ENCODE results near the gene TUBA3E.
"Not testable (repeated sequence)": the region's sequence is repeated elsewhere in the genome, so short reads cannot be mapped to it uniquely, and the experiment has no call there.

The TUBA3E gene

GRCh38 chr2:130198343-130198742 is at the start of gene TUBA3E:
TUBA3E (minus strand) TSS chr2:130198439; CDS start chr2:130198360, 79 bp downstream.
- no peak within 1 kb of the TSS for H3K4me3 ChIP-seq (ENCODE audit: low read depth, low read length)
- no peak for DNase-seq (ENCODE audit: low read depth)

DNA sequence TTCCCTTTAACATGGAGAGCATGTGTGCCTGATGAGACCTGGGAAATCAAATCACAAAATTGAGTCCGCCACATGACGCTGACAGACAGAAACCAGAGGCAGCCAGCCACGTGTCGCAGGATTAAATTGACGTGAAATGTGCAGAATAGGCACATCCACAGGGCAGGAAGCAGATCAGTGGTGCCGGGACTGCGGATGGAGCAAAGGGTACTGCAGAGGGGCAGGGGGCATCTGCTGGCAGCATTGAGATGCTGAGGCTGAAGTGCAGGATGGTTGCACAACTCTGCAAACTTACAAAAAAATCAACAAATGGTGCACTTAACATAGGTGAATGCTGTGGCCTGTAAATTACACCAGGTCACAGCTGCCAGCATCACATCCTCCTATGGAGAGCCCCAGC is 48.2 kb upstream of the TUBA3E start:
- H3K4me3 ChIP-seq (ENCODE audit: low read depth, low read length): no peak overlapping the region
- DNase-seq (ENCODE audit: low read depth): no peak

DNA sequence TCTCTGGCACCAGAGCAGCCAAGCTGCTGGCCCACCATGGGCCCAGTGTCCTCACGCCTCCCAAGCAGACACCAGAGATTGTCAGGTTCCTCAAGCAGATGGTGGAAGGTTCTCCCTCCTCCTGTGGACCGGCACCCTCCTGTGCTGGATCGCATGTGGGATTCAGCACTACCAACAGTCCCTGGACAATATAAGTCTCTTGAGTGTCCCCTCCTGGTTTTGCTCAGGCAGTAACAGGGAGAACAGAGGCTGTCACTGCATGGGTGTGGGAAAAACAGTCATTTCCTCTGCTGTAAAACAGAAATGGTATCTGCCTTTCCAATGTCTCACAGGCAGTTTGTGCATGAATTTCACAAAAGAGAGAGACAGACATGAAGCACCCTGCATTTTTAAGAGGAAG is 47.7 kb upstream of the TUBA3E start:
- no peak for DNase-seq (ENCODE audit: low read depth)

GRCh38 chr2:130243359-130243758 is 45.1 kb upstream of the TUBA3E start:
- no peak overlapping the region for H3K4me3 ChIP-seq (ENCODE audit: low read depth, low read length)
- no peak for DNase-seq (ENCODE audit: low read depth)

More for the DNA sequence above, 47.7 kb upstream of the TUBA3E start:
- no peak overlapping the region for H3K4me3 ChIP-seq (ENCODE audit: low read depth, low read length)

DNA sequence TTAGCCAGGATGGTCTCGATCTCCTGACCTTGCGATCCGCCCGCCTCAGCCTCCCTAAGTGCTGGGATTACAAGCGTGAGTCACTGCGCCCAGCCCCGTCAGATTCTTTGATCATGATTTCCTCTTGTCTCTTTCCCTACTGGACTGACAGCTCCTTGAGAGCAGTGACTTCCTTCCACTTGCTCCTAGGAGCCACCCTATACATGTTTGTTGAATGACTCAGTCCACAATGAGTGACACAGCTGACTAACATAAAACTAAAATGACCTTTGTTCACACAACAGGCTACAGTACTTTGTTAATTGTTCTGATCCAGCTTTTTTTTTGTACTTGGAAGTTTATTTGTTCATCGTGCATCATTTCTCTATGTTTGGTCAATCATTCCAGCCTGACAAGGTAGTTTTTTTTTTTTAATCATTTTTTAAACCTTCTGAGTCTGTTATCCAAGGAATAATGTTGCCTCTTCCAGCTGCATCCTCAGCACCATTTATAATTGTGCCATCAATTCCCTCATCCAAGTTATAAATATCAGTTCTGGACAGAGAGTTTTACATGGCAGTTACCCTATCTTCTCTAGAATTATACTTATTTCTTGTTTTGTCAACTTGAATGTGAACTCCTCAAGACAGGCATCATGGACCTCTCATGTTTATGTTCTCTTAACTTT is 42.9 kb upstream of the TUBA3E start:
- DNase-seq (ENCODE audit: low read depth): no peak

DNA sequence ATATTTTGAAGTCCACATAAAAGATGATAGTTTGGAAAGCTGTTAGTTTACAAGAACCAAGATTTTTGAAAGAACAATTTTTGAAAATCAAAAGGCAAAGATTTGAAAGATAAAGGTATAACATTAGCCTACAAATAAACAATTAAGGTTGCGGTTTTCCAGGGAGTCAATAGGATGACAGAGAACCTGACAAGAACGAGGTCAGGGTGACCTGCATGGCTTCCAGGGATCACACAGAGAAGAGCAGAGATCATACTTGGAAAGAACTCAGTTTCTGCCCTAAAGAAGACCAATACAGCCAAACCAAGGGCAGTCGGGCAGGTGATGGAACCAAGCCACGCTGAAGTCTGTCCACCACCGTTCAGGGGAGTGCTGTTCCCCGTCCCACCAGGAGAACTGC is 41.3 kb upstream of the TUBA3E start:
- not testable (repeated sequence) for DNase-seq (ENCODE audit: low read depth)

More for the DNA sequence above, 42.9 kb upstream of the TUBA3E start:
- H3K4me3 ChIP-seq (ENCODE audit: low read depth, low read length): no peak overlapping the region

DNA sequence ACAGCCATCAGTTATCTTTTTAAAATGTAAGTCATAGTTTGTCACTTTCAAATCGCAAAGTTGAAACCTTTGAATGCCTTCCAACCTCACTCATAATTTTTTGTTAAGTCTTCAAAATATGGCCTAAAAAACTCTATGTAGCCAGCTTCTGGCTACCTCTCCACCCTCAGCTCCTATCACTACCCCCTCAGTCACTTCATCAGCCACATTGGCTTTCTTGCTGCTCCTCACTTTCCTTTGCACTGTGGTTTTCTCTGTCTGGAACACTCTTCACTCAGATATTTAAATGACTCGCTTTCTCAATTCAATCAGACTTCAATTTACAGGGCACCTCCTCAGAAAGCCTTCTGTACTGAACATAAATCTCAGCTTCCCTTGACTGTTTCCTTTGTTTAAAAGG is 34.8 kb upstream of the TUBA3E start:
- DNase-seq (ENCODE audit: low read depth); H3K4me3 ChIP-seq (ENCODE audit: low read depth, low read length): not testable (repeated sequence)

More for the DNA sequence above, 41.3 kb upstream of the TUBA3E start:
- H3K4me3 ChIP-seq (ENCODE audit: low read depth, low read length): not testable (repeated sequence)

DNA sequence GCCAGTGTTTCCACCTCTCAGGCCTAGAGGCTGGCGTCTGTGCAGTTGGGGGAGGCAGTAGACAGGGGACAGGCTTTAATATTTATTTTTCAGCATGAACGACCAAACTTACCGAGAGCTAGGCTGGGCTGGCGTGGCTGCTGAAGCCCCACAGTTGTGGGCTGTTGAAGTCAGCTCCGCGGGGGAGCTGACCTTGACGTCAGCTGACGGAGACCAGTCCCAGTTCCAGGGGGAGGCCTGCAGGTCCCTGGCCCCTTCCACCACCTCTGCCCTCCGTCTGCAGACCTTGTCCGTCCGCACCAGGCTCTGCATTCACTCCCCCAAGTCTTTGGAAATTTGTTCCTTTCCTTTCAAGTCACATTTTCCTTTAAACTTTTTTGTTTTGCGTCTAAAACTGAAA is 33.4 kb upstream of the TUBA3E start:
- no peak for DNase-seq (ENCODE audit: low read depth)

GRCh38 chr2:130230907-130231306 is 32.7 kb upstream of the TUBA3E start:
- not testable (repeated sequence) for DNase-seq (ENCODE audit: low read depth); H3K4me3 ChIP-seq (ENCODE audit: low read depth, low read length)

More for the DNA sequence above, 33.4 kb upstream of the TUBA3E start:
- no peak overlapping the region for H3K4me3 ChIP-seq (ENCODE audit: low read depth, low read length)

DNA sequence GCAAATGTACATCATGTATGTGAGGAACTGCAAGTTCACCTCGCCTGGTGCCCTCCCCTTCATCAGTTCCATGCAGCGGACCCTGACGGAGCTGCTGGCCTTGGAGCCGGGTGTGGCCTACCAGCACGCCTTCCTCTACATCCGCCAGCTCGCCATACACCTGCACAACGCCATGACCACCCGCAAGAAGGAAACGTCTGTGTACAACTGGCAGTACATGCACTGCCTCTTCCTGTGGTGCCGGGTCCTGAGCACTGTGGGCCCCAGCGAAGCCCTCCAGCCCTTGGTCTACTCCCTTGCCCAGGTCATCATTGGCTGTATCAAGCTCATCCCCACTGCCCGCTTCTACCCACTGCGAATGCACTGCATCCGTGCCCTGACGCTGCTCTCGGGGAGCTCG is 32.1 kb upstream of the TUBA3E start:
- not testable (repeated sequence) for DNase-seq (ENCODE audit: low read depth); H3K4me3 ChIP-seq (ENCODE audit: low read depth, low read length)

GRCh38 chr2:130229161-130229510 is 30.9 kb upstream of the TUBA3E start:
- DNase-seq (ENCODE audit: low read depth); H3K4me3 ChIP-seq (ENCODE audit: low read depth, low read length): not testable (repeated sequence)

GRCh38 chr2:130228467-130229160 is 30.4 kb upstream of the TUBA3E start:
- H3K4me3 ChIP-seq (ENCODE audit: low read depth, low read length); DNase-seq (ENCODE audit: low read depth): not testable (repeated sequence)

- not testable (repeated sequence) for DNase-seq (ENCODE audit: low read depth); H3K4me3 ChIP-seq (ENCODE audit: low read depth, low read length)
Observed at GRCh38 chr2:130228005-130228404, 29.8 kb upstream of the TUBA3E start.

DNA sequence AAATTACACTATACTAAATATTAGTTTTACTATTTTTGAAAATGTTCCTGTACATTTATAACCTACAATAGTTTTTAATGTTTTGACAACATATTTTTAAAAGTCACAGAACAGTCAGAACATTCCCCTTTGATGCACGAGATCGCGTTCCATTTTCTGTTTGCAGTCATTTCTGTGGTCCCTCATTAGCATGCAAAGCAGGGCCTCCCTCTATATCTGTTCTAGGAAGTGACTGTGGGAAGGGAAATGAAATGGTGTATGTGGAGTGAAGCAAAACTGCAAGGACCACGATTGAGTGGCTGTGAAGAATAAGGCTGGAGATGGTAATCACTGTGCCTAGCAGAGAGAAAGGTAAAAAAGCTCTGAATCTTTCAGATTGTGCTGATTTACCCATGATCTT is 24.3 kb upstream of the TUBA3E start:
- DNase-seq (ENCODE audit: low read depth); H3K4me3 ChIP-seq (ENCODE audit: low read depth, low read length): not testable (repeated sequence)

DNA sequence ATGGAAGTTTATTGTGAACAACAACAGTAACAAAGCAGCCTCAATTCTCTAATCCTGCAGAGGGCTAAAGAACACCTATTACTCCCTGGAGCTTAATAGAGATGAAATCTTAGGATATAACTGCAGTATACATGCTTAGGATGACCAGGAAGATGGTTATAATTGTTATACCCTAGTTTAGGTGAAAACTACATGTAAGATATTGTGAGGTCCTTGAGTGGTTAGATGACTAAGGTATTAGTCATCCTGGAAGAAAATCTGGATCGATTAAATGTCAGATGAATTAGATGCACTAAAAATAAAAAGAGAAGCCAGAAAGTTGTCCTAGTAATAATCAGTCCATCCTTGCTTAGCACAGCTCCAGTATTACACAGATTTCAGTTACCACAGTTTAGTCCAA is 22.3 kb upstream of the TUBA3E start:
- DNase-seq (ENCODE audit: low read depth); H3K4me3 ChIP-seq (ENCODE audit: low read depth, low read length): not testable (repeated sequence)

- not testable (repeated sequence) for H3K4me3 ChIP-seq (ENCODE audit: low read depth, low read length); DNase-seq (ENCODE audit: low read depth)
Observed at GRCh38 chr2:130219147-130219546, 20.9 kb upstream of the TUBA3E start.

- not testable (repeated sequence) for H3K4me3 ChIP-seq (ENCODE audit: low read depth, low read length)
Observed at GRCh38 chr2:130207051-130207450, 8.8 kb upstream of the TUBA3E start.

DNA sequence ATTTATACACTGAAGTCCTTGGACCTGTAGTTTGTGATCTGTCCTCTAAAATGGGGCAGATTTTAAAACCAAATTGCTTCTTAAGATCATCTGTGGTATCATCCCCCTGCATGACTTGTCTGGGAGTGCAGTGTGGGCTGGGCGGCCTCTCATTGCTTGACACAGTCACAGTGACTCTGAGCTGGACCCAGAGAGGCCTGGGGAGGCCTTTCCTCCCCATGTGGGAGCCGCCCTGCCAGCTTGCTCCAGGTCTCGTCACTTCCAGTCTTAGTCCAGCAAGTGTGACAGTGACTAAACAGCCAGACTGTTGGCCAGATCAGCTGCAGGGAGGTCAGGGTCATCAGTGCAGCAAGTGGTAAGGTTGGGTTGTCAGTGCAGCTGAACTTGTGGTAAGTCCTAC is 4.9 kb upstream of the TUBA3E start:
- not testable (repeated sequence) for H3K4me3 ChIP-seq (ENCODE audit: low read depth, low read length); DNase-seq (ENCODE audit: low read depth)

More at GRCh38 chr2:130207051-130207450, 8.8 kb upstream of the TUBA3E start:
- DNase-seq (ENCODE audit: low read depth): not testable (repeated sequence)

DNA sequence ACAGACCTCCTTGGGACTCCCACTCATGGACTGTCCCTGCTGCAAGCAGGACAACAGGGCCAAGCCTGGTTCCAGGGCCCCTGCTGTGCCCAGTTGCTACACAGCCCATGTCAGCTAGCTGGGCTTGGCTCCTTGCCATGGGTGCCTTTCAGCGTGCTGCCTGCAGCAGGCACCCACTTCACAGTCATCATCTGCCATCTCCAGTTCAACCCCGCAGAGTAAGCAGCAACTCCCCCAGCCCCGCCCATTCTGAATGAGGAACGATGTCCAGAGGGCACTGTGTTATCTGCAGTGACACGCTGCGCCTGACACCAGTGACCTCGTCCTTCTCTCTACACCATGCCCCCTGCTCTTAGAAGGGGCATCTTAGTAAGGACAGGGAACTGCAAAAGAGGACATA is 4.3 kb upstream of the TUBA3E start:
- not testable (repeated sequence) for DNase-seq (ENCODE audit: low read depth); H3K4me3 ChIP-seq (ENCODE audit: low read depth, low read length)

DNA sequence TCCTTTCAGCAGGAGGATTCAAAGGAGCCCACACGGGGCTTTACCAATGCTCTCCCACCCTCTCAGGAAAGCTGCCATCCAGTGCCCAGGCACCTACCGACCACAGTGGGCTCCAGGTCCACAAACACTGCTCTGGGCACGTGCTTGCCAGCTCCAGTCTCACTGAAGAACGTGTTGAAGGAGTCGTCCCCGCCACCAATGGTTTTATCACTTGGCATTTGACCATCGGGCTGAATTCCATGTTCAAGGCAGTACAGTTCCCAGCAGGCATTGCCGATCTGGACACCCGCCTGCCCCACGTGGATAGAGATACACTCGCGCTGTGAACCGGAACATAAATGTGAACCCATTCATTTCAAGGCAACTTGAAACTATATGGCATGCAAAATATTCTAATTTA is 2.2 kb downstream of the TUBA3E start:
- not testable (repeated sequence) for DNase-seq (ENCODE audit: low read depth); H3K4me3 ChIP-seq (ENCODE audit: low read depth, low read length)

Measured in skeletal muscle cell (primary cell).